ENCODE measurements around the gene GRIN2D. TPM values are rescaled to one million over a fixed set of nuclear protein-coding genes. Genes with fewer than 3 reads are reported as not detected.
"Not testable (repeated sequence)": the region's sequence is repeated elsewhere in the genome, so short reads cannot be mapped to it uniquely, and the experiment has no call there.

GRIN2D gene
- total and polyA plus RNA-seq, 2 of the 8 experiments (the other 6 are each of a cell fraction or from before 2014, with no cell fraction given), result 2.2 to 12.4 TPM

- Histone ChIP-seq H3K4me1 (replicated peaks in 1 of 4; ENCODE audit: control insufficient read depth in 3 of 4, insufficient read depth in 4 of 4, low read length in 3 of 4) (peaks cover 0 to 42% (median 23%) of the 10 kb centered on the region in 4 experiments; a peak in 6 of 7 replicates), H3K79me2 (ENCODE audit: control insufficient read depth in 1 of 2, insufficient read depth in 2 of 2, low read length in 2 of 2) (peaks cover 0 to 10% of the 10 kb centered on the region in 2 experiments; a peak in 1 of 4 replicates), H3K4me2 (ENCODE audit: insufficient read depth in 1 of 2, low read depth in 2 of 2, low read length in 2 of 2) (peak overlapping the region; percentile 59 to 75; a peak in 3 of 4 replicates), H3K27me3 (replicated peaks in 1 of 4; ENCODE audit: control insufficient read depth in 3 of 4, extremely low read depth in 1 of 4, insufficient read depth in 3 of 4, low read length in 3 of 4) (peaks cover 6 to 39% (median 33%) of the 10 kb centered on the region in 4 experiments), H2BK5ac (ENCODE audit: low read depth, low read length) (peak overlapping the region; percentile 10; the same call in 1 of the 2 replicates), H3K23me2 (ENCODE audit: low read depth, low read length) (peaks cover 17% of the 10 kb centered on the region; the same call in 1 of the 2 replicates), H3K36me3 (ENCODE audit: control insufficient read depth in 2 of 4, insufficient read depth in 4 of 4, low read length in 3 of 4) (peaks cover 13 to 21% (median 18%) of the 10 kb centered on the region in 4 experiments)
- H2AFZ ChIP-seq (ENCODE audit: low read length); H3K18ac ChIP-seq (ENCODE audit: extremely low read depth, low read length); H3K23ac ChIP-seq (ENCODE audit: insufficient read length); H3K14ac ChIP-seq (ENCODE audit: insufficient read length); H4K5ac ChIP-seq (ENCODE audit: insufficient read length, low read depth, low read length); H4K91ac ChIP-seq (replicated peaks; ENCODE audit: insufficient read length, low read length); H4K8ac ChIP-seq (ENCODE audit: extremely low read depth, insufficient read depth, low read length); DNase-seq (ENCODE audit: low read depth in 1 of 2, low spot score in 2 of 2); H2BK120ac ChIP-seq (replicated peaks; ENCODE audit: low read depth, low read length); H2BK15ac ChIP-seq (ENCODE audit: low read length); FAIRE-seq; H3K9me3 ChIP-seq (ENCODE audit: insufficient read depth in 2 of 2, low read depth in 1 of 2, low read length in 1 of 2); H3K79me1 ChIP-seq (ENCODE audit: low read depth, low read length); H2AK5ac ChIP-seq (ENCODE audit: low read depth, low read length); H3K27ac ChIP-seq (ENCODE audit: low read depth, low read length); H2BK20ac ChIP-seq (ENCODE audit: low read length); H2BK12ac ChIP-seq (ENCODE audit: low read depth, low read length); H4K20me1 ChIP-seq (replicated peaks in 1 of 2; ENCODE audit: control insufficient read depth in 1 of 2, insufficient read depth in 2 of 2, low read length in 2 of 2); H3K4me3 ChIP-seq (ENCODE audit: extremely low read depth in 1 of 4, insufficient read depth in 2 of 4, low read depth in 3 of 4, low read length in 4 of 4); H3K9ac ChIP-seq (replicated peaks in 1 of 4; ENCODE audit: extremely low read depth in 1 of 4, low read depth in 3 of 4, low read length in 3 of 4); H3K56ac ChIP-seq (replicated peaks; ENCODE audit: insufficient read length, low read depth, low read length); H3K4ac ChIP-seq (replicated peaks; ENCODE audit: insufficient read length, low read depth, low read length): not testable (repeated sequence)
- ChIA-PET POLR2A (ENCODE audit: partially characterized antibody) (interaction anchor here (0.7 to 2.0 kb wide), 13 partner anchors 8 to 227 kb away, joined by 3 to 27 read pairs (median 5); partner anchors contain the start of genes GRWD1, RPL18, SPHK2 and SYNGR4), CTCF (ENCODE audit: partially characterized antibody) (interaction anchor here (0.6 to 2.3 kb wide), 41 partner anchors 8 to 217 kb away, joined by 3 to 25 read pairs (median 5); partner anchors contain the start of genes SYNGR4 and TMEM143)
- WGBS, 2 experiments (ENCODE audit: extremely low coverage in 1 of 2, insufficient coverage in 1 of 2, insufficient read length in 1 of 2, insufficient replicate concordance in 2 of 2, low coverage in 1 of 2, low lambda C conversion rate in 2 of 2, missing lambda C conversion rate in 1 of 2), result no CpG with 5 or more reads among the region's 1 CpG
Observed at GRCh38 chr19:48392006-48392344, 1.5 kb upstream of the GRIN2D start.

Measured in H1 (cell line).